HepG2 (cell line): ENCODE results near the gene SNCAIP. TPM values are rescaled to one million over a fixed set of nuclear protein-coding genes. Genes with fewer than 3 reads are reported as not detected.

Experiments used
- ATF7-NPFF ChIP-seq: sonication (generic); formaldehyde crosslinking; IDR thresholded peaks from 2 replicates; pipeline ENCODE4 v1.8.1; 2023; ENCODE audit warnings: mild to moderate bottlenecking, low read depth, missing genetic modification reagents, moderate library complexity
- GMEB1 ChIP-seq: sonication (generic); formaldehyde crosslinking; IDR thresholded peaks from 2 replicates; pipeline ENCODE4 v1.5.1; 2020; ENCODE audit warnings: missing genetic modification reagents, mild to moderate bottlenecking, borderline replicate concordance
- HMGXB4 ChIP-seq, 2 experiments: sonication (generic) in 1 of 2; formaldehyde crosslinking in 1 of 2; IDR thresholded peaks; 2 replicates each; pipeline versions ENCODE4 v1.4.0 to v1.6.1; 2018 to 2020; ENCODE audit warnings: missing genetic modification reagents in 2 of 2, borderline replicate concordance in 1 of 2, low read depth in 1 of 2, mild to moderate bottlenecking in 1 of 2, missing biosample characterization in 1 of 2
- RFX5 ChIP-seq: IDR thresholded peaks from 2 replicates; pipeline ENCODE4 v1.6.1; 2011; ENCODE audit warnings: low read depth, low read length, improper control_type of control experiment
- SMAD9 ChIP-seq: sonication (generic); formaldehyde crosslinking; IDR thresholded peaks from 2 replicates; pipeline ENCODE4 v1.5.1; 2020; ENCODE audit warnings: mild to moderate bottlenecking, missing genetic modification reagents
- TRAFD1 ChIP-seq: sonication (generic); formaldehyde crosslinking; IDR thresholded peaks from 2 replicates; pipeline ENCODE4 v1.5.1; 2020; ENCODE audit warnings: missing genetic modification reagents, mild to moderate bottlenecking, borderline replicate concordance
- ZFYVE20 ChIP-seq: sonication (generic); formaldehyde crosslinking; IDR thresholded peaks from 2 replicates; pipeline ENCODE4 v1.8.0; 2023; ENCODE audit warnings: low read depth, mild to moderate bottlenecking, moderate library complexity, missing genetic modification reagents, borderline replicate concordance
- ZMYM3 ChIP-seq: sonication (generic); formaldehyde crosslinking; IDR thresholded peaks from 2 replicates; pipeline ENCODE4 v1.5.1; 2020; ENCODE audit warnings: mild to moderate bottlenecking, missing genetic modification reagents
- ZNF280B ChIP-seq: sonication (generic); formaldehyde crosslinking; IDR thresholded peaks from 2 replicates; pipeline ENCODE4 v1.5.0; 2020; ENCODE audit warnings: missing genetic modification reagents, mild to moderate bottlenecking, borderline replicate concordance
- ZNF44 ChIP-seq: sonication (generic); formaldehyde crosslinking; IDR thresholded peaks from 2 replicates; pipeline ENCODE4 v1.5.1; 2020; ENCODE audit warnings: mild to moderate bottlenecking, missing genetic modification reagents
- ZNF644 ChIP-seq: IDR thresholded peaks from 2 replicates; pipeline ENCODE4 v1.6.1; 2016; ENCODE audit warnings: low read depth
- polyA plus RNA-seq, 8 experiments: library from polyadenylated mRNA; depleted of rRNA in 3 of 8; stranded (reverse) in 7 of 8; unstranded in 1 of 8; fragments of >200 nt; fragmentation: Illumina TruSeq in 4 of 8; extraction: Trizol in 4 of 8; gene quantifications; 2 replicates each; pipeline versions ENCODE4 v1.2.1 to v1.2.3, GENCODE V29; 2011 to 2016; ENCODE audit warnings: low read depth in 4 of 8, missing spikeins in 1 of 8, mixed read lengths in 1 of 8; ENCODE audit not compliant: insufficient read depth in 1 of 8
- total RNA-seq, 5 experiments: library from RNA; depleted of rRNA; stranded (reverse); fragments of >200 nt; fragmentation: Illumina TruSeq; extraction: Trizol; gene quantifications; 2 replicates each; pipeline ENCODE4 v1.2.3, GENCODE V29; 2016; ENCODE audit warnings: low read depth in 1 of 5

Gene SNCAIP
- total and polyA plus RNA-seq, 2 of the 13 experiments (the other 11 are each of a cell fraction or from before 2014, with no cell fraction given): not detected

GRCh38 chr5:122400938-122401337 lies 88.9 kb downstream of the SNCAIP start (continued):
- TF ChIP-seq SMAD9 (CRISPR knock-in tag) (no peak), HMGXB4 (CRISPR knock-in tag; IDR thresholded peaks at IDR 0.05; ENCODE audit: borderline replicate concordance in 1 of 2, low read depth in 1 of 2) (no peak), GMEB1 (CRISPR knock-in tag) (no peak), ZNF280B (CRISPR knock-in tag) (no peak), TRAFD1 (CRISPR knock-in tag) (no peak), ZMYM3 (no peak), ZFYVE20 (no peak), RFX5 (no peak), ATF7-NPFF (CRISPR knock-in tag) (no peak), ZNF644 (CRISPR knock-in tag) (no peak), ZNF44 (CRISPR knock-in tag) (no peak)
